Fibroblast of skin of left quadriceps (primary cell): ENCODE results near the gene FOXC2.
A peak's percentile ranks its signal among the peaks of the same experiment; 100 is the strongest.

ENCODE experiments used
- DNase-seq, 2 experiments: peaks; one replicate each; pipeline ENCODE4 v3.0.0-alpha.2; 2013; ENCODE audit warnings: low read depth in 2 of 2

FOXC2 gene

DNA sequence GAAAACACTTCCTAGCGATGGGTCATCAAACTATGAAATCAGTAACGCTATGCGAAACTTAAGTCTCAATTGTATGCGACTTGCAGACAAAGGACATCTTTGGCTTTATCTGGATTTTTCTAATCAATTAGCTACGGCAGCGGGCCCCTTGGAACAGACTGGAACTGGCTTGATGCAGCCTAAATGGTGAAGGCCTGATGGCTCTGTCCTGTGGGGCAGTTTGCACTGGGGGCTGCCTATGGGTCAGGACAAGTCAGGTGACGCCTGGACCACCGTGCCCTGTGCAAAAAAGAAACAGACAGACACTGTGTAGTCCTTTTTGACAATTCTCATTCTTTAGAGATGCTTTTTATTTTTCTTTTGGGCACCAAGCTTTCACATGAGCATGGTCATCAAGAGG is 33.6 kb upstream of the FOXC2 start:
- DNase-seq: no peak

- no peak for DNase-seq
Observed at GRCh38 chr16:86533767-86534351, 32.8 kb upstream of the FOXC2 start.

GRCh38 chr16:86534779-86535615 is 31.6 kb upstream of the FOXC2 start:
- DNase-seq: no peak

DNA sequence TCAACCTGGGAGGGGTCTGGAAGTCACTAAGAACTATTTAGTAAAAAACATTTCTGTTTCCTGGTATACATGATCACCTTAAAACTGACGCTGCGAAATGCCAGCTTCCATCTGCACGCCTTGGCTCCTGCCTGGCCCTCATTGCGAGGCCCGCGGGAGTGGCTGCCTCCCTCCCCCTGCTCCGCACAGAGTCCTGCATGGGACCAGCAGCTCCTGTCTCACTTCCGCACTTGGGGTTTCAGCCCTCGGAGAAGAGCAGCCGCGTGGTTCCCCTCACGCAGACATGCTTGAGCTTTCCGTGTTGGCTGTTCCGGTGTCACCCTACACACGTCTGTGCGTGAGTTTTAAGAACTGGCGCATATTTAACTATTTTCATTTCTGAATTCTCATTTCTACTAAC is 30.0 kb upstream of the FOXC2 start:
- no peak for DNase-seq

- DNase-seq: no peak
Observed at GRCh38 chr16:86537486-86537885, 29.1 kb upstream of the FOXC2 start.

DNA sequence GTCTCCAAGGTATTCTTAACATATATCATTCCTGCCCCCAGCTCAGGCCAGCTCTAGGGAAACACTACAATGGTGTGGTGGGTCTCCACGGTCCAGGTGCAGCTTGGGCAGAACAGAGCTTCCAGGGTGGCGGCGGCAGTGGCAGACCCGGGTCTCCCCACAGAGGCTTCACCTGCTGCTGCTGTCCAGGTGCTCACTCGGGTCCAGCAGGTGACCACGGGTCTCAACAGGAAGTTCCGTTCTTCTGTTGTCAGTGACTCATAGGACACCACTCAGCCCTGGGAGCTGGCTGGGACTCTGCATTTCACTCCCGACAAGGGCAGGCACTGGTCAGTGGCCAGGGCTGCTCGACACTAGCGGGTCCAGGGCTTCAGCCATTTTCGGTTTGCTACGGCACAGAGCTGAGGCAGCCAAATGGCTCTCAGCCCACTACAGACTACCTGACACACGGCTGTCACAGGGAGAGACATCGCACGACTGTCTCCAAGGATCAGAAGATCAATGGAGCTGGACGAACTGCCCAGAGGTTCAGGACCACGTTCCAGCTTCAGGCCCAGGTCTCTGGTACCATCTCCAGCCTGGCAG is 28.3 kb upstream of the FOXC2 start:
- DNase-seq: no peak

DNA sequence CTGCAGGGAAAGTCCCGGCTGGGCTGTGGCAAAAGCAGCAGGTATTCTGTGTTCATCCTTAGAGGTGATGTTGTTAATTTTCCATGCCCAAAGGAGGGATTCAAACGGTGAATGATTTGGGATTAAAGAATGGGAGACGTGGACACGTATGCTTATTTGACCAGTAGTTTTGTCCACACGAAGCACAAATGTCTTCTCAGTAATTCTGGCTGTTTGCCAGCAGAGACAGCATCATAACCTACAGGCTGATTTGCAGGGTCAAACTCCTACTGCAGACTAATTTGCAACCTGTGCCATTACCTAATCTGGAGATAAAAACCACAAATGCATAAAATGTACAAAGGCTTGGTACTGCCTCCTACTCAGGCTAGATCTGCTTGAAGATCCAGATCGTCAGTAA is 25.7 kb upstream of the FOXC2 start:
- DNase-seq: no peak

DNA sequence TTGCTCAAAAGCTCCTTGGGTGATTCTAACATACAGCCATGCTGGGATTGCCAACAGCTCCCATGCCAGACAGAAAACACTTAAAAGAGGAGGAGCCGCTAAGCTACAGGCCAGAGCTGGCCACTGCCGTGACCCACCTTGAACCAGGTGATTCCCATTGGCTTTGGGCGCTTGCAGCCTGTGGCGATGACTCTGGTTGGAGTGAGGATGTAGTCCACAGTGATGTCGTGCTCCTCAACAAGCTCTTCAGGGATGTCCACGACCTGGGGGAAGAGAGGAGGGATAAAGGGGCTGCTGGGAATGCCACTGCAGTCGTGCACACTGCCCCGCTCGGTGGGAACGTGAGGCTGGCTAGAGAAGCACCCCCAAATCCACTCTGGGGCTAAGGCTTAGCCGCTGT is 25.1 kb upstream of the FOXC2 start:
- DNase-seq: no peak

DNA sequence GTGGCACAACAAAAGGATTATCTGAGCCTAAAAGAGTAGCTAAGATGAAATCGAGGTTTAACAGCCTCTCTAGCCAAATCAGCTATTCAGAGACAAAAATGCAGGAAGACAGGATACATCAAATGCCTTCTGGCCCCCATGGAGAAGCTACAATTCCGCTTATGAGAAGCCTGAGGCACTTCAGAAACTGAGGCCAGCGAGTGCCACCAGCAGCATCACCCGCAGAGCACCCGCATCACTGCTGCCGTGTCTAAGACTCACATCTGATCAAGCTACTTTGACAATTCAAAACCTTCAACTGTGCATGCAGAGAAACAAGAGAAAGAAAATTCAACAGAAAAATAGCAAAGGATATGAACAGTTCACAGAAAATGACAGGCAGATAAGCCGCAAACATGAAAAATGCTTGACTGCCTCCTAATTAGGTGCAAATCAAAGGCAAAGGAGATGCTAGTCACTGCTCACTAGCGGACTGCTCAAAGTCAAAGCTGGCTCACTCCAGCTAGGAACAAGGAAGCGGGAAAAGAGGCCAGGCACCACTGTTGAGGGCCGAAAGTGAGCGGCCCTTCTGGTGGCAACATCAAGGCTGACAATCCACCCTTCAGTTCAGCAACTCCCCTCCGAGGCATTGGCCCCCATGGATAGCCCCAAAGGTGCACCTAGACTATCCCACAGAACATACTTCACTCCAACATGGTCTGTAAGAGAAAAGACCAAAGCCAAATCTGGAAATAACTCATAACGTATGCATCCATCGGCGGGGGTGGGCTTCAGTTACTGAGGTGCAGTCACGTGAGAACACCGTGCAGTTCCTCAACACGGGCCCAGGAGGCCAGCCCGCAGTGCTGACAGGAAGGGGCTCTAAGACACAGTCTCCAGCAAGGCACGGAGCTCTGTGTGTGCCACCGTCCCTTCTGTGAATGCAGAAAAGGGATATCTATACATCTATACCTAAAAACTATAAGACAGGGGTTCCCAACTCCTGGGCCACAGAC is 23.6 kb upstream of the FOXC2 start:
- DNase-seq: no peak

- DNase-seq: no peak
Observed at GRCh38 chr16:86545481-86545880, 21.1 kb upstream of the FOXC2 start.

DNA sequence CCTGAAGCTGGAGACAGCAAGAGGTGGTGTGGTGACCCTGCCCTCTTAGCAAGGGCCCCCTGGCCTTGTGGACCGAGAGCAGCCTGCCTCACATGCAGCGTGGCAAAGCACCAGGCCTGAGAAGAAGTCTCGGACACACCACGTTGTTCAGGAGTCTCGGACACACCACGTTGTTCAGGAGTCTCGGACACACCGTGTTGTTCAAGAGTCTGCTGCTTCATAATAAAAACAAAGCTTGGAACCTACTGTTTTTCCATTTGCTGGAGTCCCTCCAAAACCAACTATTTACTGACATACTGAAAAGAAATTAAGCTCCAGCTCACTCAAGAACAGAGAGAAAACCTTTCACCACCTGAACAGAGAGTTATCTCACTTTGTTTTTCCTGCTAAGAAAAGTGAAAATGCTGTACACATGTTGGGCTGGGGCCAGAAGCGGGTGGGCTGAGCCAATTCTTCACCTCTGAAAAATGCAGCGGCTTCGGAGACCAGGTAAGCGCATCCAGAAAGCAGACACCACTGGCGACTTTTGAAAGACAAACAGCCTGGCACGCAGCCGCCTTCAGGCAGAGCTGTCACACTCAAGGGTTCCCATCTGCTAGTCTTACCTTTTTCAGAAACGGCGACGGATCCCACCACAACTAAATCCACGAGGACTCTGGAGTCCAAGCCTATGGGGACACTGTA is 20.5 kb upstream of the FOXC2 start:
- DNase-seq: no peak

DNA sequence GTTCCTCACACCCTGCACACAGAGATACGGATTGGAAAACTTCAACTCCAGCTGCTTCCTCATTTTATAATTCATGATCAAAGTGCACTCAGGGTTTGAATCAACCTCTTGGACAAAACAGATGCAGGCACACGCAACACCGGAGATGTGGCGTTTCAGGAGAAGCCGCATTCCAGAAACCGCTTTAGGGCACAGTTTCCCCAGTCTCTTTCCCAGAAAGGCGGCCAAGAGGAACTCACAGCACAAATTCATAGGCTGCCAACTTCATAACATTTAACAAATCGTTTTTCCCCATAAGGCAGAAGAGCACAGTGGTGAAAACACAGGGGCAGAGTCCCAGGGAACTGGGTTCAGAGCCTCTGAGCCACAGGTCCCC is 20.0 kb upstream of the FOXC2 start:
- no peak for DNase-seq

DNA sequence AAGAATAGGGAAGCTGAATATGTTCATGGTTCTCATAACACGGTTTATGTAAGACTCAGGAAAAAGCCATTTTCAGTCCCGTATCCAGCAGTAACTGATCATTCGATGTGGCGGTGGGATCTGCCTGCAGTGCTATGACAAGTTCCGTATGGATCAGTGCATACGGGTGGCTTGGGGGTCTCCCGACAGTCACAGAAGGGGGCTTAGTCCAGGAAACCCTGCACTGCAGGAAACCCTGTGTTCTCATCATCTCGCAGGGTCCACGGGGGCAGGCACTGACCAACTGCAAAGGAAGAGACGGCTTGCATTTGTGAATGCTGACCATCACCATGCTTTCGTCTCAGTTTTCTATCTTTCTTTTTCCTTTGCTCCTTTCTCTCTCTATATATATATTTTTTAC is 19.3 kb upstream of the FOXC2 start:
- no peak for DNase-seq

DNA sequence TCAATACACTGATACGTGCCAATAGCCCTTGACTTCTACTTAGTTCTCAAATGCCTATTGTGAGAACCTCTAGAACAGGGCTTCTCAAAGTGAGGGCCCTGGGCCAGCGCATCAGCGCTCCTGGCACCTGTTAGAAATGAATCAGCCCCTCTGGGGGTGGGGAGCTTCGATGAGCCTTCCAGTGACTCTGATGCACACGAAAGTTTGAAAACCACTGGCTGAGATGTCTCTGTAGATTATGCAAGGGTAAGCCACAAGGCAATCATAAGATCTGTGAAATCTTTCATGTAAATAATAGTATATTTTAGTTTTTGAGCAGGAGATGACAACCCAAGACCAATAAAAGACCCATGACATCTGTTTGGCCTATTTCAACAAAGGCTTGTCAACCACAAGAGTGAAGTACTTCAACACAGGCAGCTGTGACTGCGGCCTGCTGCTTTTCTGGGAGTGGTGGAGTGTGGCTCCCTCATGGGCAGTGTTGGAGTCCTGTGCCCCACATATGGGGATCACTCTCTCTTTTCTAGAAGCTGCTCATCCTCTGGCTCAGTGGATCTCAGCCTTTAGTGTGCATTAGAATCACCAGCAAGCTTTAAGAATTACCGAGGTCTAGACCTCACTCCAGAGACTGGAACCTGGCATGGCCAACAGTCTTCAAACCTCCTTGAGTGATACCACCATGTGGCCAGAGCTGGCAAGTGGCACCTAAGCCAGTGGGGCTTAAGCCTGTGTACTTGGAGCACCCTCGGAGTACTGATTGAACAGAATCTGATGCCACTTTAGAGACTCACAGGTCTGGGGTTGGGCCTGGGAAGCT is 17.3 kb upstream of the FOXC2 start:
- no peak for DNase-seq

DNA sequence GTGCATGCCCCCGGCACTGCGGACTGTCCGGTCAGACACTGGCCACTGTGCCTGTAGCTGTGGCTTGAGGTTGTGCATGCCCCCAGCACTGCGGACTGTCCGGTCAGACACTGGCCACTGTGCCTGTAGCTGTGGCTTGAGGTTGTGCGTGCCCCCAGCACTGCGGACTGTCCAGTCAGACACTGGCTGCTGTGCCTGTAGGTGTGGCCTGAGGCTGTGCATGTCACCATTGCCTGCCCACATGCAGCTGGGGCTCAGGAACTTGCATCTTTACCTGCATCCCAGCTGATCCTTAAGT is 16.8 kb upstream of the FOXC2 start:
- no peak for DNase-seq

- DNase-seq: no peak
Observed at GRCh38 chr16:86550281-86550680, 16.3 kb upstream of the FOXC2 start.

- DNase-seq: no peak
Observed at GRCh38 chr16:86553356-86553755, 13.3 kb upstream of the FOXC2 start.

GRCh38 chr16:86554599-86554916 is 12.1 kb upstream of the FOXC2 start:
- no peak for DNase-seq

DNA sequence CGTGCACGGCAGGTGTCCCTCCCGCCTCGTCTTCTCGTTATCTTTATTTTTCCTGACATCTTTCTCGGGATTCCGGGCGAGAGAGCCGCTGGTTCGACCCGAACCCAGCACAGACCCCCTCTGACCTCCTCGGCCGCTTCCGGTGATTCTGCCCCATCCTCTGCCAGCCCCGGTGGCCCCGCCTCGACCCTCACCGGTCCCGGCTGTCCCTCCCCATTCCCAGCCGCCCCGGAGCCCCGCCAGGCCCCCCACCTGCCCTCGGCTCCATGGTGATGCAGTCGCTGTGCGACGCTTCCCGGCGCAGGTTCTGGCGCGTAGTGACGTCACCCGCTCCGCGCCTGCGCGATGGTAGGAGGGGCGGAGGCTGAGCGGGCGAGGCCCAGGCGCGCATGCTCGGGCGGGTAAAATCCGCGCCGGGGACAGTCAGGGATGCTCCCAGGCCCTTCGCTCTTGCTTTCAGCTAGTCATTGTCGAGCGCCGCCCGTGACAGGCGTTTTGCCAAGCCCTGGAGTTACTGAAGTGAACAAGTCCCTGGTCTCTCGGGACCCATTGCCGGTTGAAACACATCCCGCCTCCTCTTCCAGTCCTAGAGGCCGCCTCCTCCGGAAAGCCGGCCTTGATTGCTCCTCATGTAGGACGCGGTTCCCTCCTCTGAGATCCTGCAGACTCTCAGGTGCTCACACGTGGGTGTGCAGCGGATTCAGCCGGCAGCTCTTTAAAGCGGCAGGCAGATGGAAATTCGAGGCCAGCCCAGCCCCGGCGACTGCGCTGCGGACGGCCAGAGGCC is 11.5 kb upstream of the FOXC2 start, which contains the start of gene MTHFSD:
TSS of gene MTHFSD (minus strand) at position 319 of the 787 bp plus-strand sequence. CDS start at position 268, 51 bp downstream.
- peak; percentile 76 to 80 for DNase-seq

- DNase-seq: no peak
Observed at GRCh38 chr16:86555704-86556075, 10.9 kb upstream of the FOXC2 start.
